Transverse colon (tissue), 4 donors: ENCODE measurements around the gene OMA1. TPM values are rescaled to one million over a fixed set of nuclear protein-coding genes. Genes with fewer than 3 reads are reported as not detected.
"Not testable (repeated sequence)": the region's sequence is repeated elsewhere in the genome, so short reads cannot be mapped to it uniquely, and the experiment has no call there.

Experiments
- DNase-seq: peaks from one replicate; pipeline ENCODE4 v3.0.0-alpha.2; 2019
- H3K27ac ChIP-seq, 4 donors: fragments of 200-600 bp; sonication (generic); 2 replicates each; pipeline ENCODE4 v1.5.1; 2016 to 2018; ENCODE audit warnings: inconsistent platforms in 4 of 4
- H3K27me3 ChIP-seq: fragments of 200-600 bp; sonication (generic); 2 replicates; pipeline ENCODE4 v1.5.1; 2017; ENCODE audit warnings: inconsistent platforms
- H3K36me3 ChIP-seq, 4 donors: fragments of 200-600 bp; sonication (generic); 2 replicates each; pipeline ENCODE4 v1.5.1; 2017 to 2019; ENCODE audit warnings: inconsistent platforms in 4 of 4
- H3K4me1 ChIP-seq, 4 donors: fragments of 200-600 bp; sonication (generic); 2 replicates each; pipeline ENCODE4 v1.5.1; 2017 to 2020; ENCODE audit warnings: inconsistent platforms in 4 of 4
- H3K4me3 ChIP-seq, 4 donors: fragments of 200-600 bp; sonication (generic); 1 replicate in 1 of 4; 2 replicates in 3 of 4; pipeline versions ENCODE4 v1.5.1 to v1.6.1; 2017 to 2019; ENCODE audit warnings: inconsistent platforms in 4 of 4
- H3K9me3 ChIP-seq, 2 donors: fragments of 200-600 bp; sonication (generic); 2 replicates each; pipeline ENCODE4 v1.5.1; 2017 to 2019; ENCODE audit warnings: inconsistent platforms in 2 of 2
- EP300 ChIP-seq: sonication (generic); formaldehyde crosslinking; IDR thresholded peaks from one replicate; pipeline ENCODE4 v1.6.1; 2017; ENCODE audit warnings: antibody characterized with exemption, low read depth
- POLR2A ChIP-seq: fragments of 450-650 bp; IDR thresholded peaks from one replicate; pipeline ENCODE4 v1.6.1; 2016; ENCODE audit warnings: antibody characterized with exemption, mild to moderate bottlenecking, moderate library complexity
- POLR2AphosphoS5 ChIP-seq, 3 donors: sonication (generic); formaldehyde crosslinking; IDR thresholded peaks; one replicate each; pipeline ENCODE4 v1.6.1; 2016; ENCODE audit warnings: antibody characterized with exemption in 3 of 3
- WGBS, 2 donors: methylation state at CpG; one replicate each; pipeline ENCODE4 v1.1.5; 2018; ENCODE audit warnings: low coverage in 1 of 2; 5-methylcytosine and 5-hydroxymethylcytosine counted together
- in situ Hi-C, 4 donors: fragments of 200-750 bp; cut with MboI; loops; one replicate each; pipeline versions ENCODE4 v1.15.0 to v1.15.1; 2017; ENCODE audit warnings: low sequenced_read_pairs in 3 of 4, low pct_ligation_motif_present in 1 of 4, low pct_unique_long_range_greater_than_20kb in 1 of 4
- intact Hi-C: fragments of 100-400 bp; cut with DNase I; formaldehyde crosslinking; loops from one replicate; pipeline ENCODE4 v1.15.1; 2023; ENCODE audit warnings: low total_unique reads
- total RNA-seq, 4 donors: library from RNA; depleted of rRNA; stranded (reverse); fragments of >200 nt; gene quantifications; one replicate each; pipeline ENCODE4 v1.1.0, GENCODE V29; 2016
- TF ChIP-seq, protein P1 (sequence below), 5 experiments: fragments of 200-600 bp in 3 of 5; fragments of 450-650 bp in 2 of 5; sonication (generic) in 3 of 5; IDR thresholded peaks; 1 replicate in 2 of 5; 2 replicates in 3 of 5; pipeline ENCODE4 v1.5.1; 2016 to 2017; ENCODE audit warnings: antibody characterized with exemption in 5 of 5, inconsistent platforms in 3 of 5, mild to moderate bottlenecking in 2 of 5, moderate library complexity in 1 of 5

Gene OMA1
- total RNA-seq, 4 donors from 2014 or later, result 6.4 to 29.4 (median 20.0) TPM

DNA sequence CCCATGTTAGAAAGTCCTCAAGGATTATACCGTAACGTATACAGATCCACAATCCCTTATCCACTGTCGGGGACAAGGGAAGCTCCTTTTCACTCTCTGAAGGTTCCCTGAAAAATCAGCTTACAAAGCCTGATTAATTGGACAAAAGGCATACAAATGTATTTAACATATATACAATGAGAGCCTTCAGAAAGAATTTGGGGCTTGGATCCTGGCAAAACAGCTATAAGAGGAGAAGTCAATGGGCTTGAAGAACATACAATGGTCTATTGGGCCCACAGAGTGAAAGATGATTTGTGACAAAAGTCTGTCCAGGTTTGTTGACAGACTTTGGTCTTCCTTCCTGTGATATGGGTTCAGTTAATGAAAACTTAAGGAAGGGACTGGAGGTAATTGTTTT, 19.8 kb upstream of the OMA1 start:
- intact Hi-C loops, result no loop called here
- no peak for DNase-seq
- H3K27me3 ChIP-seq, result peaks cover 5% of the 10 kb centered on the region
- in situ Hi-C loops, result no loop called here
- no peaks in the 10 kb centered on the region for H3K9me3 ChIP-seq
- H3K4me3 ChIP-seq, result no peak overlapping the region
- 90% methylated on average over 3 of the region's 3 CpGs; no CpG with 5 or more reads in 1 of the 2 donors for WGBS, 2 donors
- TF ChIP-seq POLR2AphosphoS5 (IDR thresholded peaks at IDR 0.05) (no peak), POLR2A (no peak)
- H3K4me1 ChIP-seq, result no peaks in the 10 kb centered on the region
- H3K36me3 ChIP-seq, result no peaks in the 10 kb centered on the region
- no peak overlapping the region for H3K27ac ChIP-seq

GRCh38 chr1:58563715-58564114, 17.2 kb upstream of the OMA1 start:
- H3K4me1 ChIP-seq, H3K27ac ChIP-seq, H3K4me3 ChIP-seq, H3K36me3 ChIP-seq, in situ Hi-C loops, H3K9me3 ChIP-seq, intact Hi-C loops, DNase-seq, H3K27me3 ChIP-seq: not testable (repeated sequence)
- 83 to 90% methylated on average over 1 of the region's 1 CpG for WGBS, 2 donors

DNA sequence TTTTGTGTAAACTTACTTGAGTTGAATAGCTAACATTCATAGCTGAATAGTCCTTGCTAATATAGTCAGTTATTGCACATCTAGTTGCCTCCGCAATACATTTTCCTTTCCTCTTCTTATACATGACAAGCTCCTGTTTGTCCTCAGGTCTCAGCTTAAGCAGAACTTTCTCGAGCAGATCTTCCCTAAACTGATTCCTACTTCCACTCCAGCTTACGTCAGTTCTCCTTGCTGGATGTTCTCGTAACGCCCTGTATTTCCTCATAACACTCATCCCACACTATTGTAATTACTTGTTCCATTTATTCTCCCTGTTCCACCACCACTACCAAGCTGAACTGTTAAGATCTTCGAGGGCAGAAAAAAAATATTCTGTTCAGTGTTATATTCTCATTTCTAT, 15.1 kb upstream of the OMA1 start:
- intact Hi-C loops (no loop called here), in situ Hi-C loops (no loop called here)
- Histone ChIP-seq H3K27ac (no peak overlapping the region), H3K4me1 (no peaks in the 10 kb centered on the region), H3K27me3 (no peaks in the 10 kb centered on the region), H3K4me3 (no peak overlapping the region), H3K36me3 (no peaks in the 10 kb centered on the region), H3K9me3 (peaks cover 3 to 5% of the 10 kb centered on the region in 2 donors)
- 77 to 80% methylated on average over 6 of the region's 6 CpGs for WGBS, 2 donors
- TF ChIP-seq EP300 (no peak), POLR2A (no peak), POLR2AphosphoS5 (IDR thresholded peaks at IDR 0.05) (no peak)
- TF ChIP-seq, protein P1, sequence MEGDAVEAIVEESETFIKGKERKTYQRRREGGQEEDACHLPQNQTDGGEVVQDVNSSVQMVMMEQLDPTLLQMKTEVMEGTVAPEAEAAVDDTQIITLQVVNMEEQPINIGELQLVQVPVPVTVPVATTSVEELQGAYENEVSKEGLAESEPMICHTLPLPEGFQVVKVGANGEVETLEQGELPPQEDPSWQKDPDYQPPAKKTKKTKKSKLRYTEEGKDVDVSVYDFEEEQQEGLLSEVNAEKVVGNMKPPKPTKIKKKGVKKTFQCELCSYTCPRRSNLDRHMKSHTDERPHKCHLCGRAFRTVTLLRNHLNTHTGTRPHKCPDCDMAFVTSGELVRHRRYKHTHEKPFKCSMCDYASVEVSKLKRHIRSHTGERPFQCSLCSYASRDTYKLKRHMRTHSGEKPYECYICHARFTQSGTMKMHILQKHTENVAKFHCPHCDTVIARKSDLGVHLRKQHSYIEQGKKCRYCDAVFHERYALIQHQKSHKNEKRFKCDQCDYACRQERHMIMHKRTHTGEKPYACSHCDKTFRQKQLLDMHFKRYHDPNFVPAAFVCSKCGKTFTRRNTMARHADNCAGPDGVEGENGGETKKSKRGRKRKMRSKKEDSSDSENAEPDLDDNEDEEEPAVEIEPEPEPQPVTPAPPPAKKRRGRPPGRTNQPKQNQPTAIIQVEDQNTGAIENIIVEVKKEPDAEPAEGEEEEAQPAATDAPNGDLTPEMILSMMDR (IDR thresholded peaks at IDR 0.05), result no peak
- no peak for DNase-seq

DNA sequence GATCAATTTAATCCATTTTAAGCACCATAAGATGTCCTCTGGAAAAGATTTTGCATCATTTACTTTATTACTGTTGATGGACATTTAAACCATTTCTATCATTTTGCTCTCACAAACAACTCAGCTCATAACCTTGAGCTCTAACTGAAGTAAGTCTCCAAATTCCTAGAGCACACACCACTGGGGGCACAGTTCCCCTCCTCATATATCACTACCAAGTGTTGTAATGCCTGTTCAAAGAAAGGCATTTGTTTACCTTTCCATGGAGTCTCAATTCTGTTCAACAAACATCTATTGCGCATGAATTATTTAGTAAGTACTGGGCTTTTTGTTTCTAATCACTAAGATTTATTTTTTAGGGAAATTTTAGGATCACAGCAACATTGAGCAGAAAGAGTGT, 8.9 kb upstream of the OMA1 start:
- H3K36me3 ChIP-seq, result no peaks in the 10 kb centered on the region
- in situ Hi-C loops, result no loop called here
- no peaks in the 10 kb centered on the region for H3K27me3 ChIP-seq
- WGBS, 2 donors, result 98 to 100% methylated on average over 1 of the region's 1 CpG
- H3K27ac ChIP-seq, result no peak overlapping the region
- intact Hi-C loops, result no loop called here
- no peak overlapping the region for H3K4me3 ChIP-seq
- no peak for TF ChIP-seq POLR2AphosphoS5 (IDR thresholded peaks at IDR 0.05)
- TF ChIP-seq EP300, result no peak
- no peaks in the 10 kb centered on the region for H3K4me1 ChIP-seq
- peaks cover 3 to 5% of the 10 kb centered on the region in 2 donors for H3K9me3 ChIP-seq
- no peak for DNase-seq

GRCh38 chr1:58551186-58552140, 4.9 kb upstream of the OMA1 start:
- Histone ChIP-seq H3K4me3 (no peak overlapping the region), H3K9me3 (no peaks in the 10 kb centered on the region), H3K27ac (no peak overlapping the region), H3K4me1 (peaks cover 0 to 4% (median 0%) of the 10 kb centered on the region in 4 donors), H3K27me3 (no peaks in the 10 kb centered on the region), H3K36me3 (no peaks in the 10 kb centered on the region)
- TF ChIP-seq POLR2A (no peak), POLR2AphosphoS5 (IDR thresholded peaks at IDR 0.05) (no peak), EP300 (no peak)
- TF ChIP-seq, protein P1 (IDR thresholded peaks at IDR 0.05), result no peak
- DNase-seq, result no peak
- intact Hi-C loops (no loop called here), in situ Hi-C loops (no loop called here)
- 82 to 94% methylated on average over 4 to 8 of the region's 9 CpGs for WGBS, 2 donors

- WGBS, 2 donors, result 66 to 69% methylated on average over 6 of the region's 6 CpGs
- in situ Hi-C loops, H3K36me3 ChIP-seq, H3K9me3 ChIP-seq, H3K27me3 ChIP-seq, H3K27ac ChIP-seq, DNase-seq, intact Hi-C loops, H3K4me3 ChIP-seq: not testable (repeated sequence)
- H3K4me1 ChIP-seq, result peaks cover 0 to 18% (median 10%) of the 10 kb centered on the region in 4 donors
These were observed 2.8 kb upstream of the OMA1 start for GRCh38 chr1:58549291-58549690.
